Stimulated activated CD4-positive, alpha-beta T cell treated with anti-CD3 and anti-CD28 coated beads, Interleukin-12 subunit alpha, Interleukin-12 subunit beta, amount 100 ng/mL, for 48 hours (primary cell): ENCODE results near the gene CFAP251.

Source experiments
- DNase-seq, 3 donors: peaks; one replicate each; pipeline ENCODE4 v3.0.0-alpha.2; 2020; ENCODE audit warnings: low read depth in 2 of 3, low spot score in 1 of 3

CFAP251 gene

DNA sequence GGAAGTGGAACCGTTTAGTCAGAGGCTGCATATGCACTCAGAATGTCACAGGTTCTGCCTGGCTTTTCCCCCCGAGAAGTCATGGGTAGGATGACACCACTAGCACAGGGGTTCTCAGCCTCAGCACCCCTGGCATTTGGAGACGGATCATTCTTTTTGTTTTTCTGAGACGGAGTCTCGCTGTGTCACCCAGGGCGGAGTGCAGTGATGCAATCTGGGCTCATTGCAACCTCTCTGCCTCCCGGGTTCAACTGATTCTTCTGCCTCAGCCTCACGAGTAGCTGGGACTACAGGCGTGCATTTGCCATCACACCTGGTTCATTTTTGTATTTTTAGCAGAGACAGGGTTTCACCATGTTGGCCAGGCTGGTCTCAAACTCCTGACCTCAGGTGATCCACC is 131.4 kb downstream of the CFAP251 start:
- no peak for DNase-seq

DNA sequence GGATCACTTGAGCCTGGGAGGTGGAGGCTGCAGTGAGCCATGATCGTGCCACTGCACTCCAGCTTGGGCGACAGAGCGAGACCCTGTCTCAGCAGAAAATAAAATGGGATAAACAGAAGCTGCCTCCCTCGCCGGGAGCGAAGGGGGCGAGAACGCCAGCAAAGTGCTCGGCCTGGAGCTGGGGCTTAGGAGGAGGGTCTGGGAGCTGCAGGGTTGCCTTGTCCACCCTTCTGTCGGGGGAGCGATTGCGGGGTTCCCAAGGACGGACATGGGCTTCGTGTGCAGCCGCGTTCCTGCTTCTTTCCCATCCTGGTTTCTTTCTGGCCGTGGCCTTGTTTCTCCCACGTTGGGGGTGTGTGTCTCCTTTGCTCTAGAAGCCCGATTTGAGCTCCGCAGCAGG is 132.3 kb downstream of the CFAP251 start:
- DNase-seq = no peak

DNA sequence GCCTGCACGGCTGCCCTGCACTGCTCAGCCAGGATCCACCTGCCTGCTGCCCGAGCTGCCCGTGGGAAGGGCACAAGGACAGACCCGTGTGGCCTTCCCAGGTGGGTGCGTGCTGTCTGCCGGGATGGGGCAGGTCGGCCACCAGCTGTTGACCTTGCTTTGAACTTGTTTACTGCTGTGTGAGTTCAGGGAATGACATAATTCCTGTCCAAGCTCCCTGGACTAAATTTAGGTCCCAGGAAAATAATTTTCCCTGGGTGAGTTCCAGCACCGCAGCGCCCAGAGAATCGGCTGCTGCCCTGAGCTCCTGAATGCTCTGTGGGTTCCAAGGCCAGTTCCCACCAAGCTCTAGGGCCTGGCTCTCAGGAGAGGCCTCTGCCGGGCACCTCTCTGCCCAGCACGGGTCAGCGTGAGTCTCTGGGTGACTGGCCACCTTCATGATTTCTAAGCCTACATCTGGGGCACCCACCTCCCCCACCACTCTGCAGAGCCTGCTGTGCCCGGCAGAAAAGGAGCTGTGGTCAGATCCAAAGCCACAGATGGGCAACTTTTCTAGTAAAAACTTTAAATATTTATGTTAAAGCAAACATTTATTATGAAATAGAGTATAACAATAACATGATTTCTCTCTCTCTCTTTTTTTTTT is 133.0 kb downstream of the CFAP251 start:
- DNase-seq = no peak

DNA sequence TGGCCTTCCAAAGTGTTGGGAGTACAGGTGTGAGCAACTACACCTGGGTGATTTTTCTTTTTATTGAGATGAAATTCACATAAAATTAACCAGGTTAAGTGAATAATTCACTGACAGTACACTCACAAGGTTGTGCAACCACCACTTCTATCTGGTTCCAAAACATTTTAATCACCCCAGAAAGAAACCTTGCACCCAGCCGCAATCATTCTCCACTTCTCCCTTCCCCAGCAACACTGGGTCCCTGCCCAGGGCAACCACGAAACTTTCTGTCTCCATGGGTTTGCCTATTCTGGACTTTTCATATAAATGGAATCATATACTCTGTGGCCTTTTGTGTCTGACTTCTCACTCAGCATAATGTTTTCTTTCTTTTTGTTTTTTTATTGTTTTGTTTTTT is 133.9 kb downstream of the CFAP251 start:
- DNase-seq = no peak
